ENCODE measurements around the gene PSMB1.

DNA sequence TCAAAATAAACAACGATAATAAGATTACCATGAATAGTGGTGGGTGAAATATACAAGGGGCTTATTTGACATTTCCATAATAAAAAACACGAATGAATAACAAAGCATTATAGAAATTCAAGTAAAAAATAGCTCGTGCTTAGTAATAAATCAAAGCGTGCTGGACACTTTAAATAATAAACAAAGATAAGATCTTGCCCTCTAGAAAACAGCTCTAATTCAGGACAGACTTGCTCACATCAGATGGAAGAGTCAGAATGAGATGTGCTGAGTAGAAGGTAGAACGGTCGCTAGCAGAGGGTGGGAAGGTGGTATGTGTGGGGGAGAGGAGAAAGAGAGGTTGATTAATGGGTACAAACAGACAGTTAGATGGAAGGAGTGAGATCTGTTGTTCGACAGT is 27.3 kb downstream of the PSMB1 start:
- TF ChIP-seq EZH2phosphoT487 (IDR thresholded peaks at IDR 0.05; ENCODE audit: low read length) (no peak), EZH2 (optimal IDR thresholded peaks at IDR 0.05; ENCODE audit: low read depth, low read length) (no peak)
- TF ChIP-seq, protein P1, sequence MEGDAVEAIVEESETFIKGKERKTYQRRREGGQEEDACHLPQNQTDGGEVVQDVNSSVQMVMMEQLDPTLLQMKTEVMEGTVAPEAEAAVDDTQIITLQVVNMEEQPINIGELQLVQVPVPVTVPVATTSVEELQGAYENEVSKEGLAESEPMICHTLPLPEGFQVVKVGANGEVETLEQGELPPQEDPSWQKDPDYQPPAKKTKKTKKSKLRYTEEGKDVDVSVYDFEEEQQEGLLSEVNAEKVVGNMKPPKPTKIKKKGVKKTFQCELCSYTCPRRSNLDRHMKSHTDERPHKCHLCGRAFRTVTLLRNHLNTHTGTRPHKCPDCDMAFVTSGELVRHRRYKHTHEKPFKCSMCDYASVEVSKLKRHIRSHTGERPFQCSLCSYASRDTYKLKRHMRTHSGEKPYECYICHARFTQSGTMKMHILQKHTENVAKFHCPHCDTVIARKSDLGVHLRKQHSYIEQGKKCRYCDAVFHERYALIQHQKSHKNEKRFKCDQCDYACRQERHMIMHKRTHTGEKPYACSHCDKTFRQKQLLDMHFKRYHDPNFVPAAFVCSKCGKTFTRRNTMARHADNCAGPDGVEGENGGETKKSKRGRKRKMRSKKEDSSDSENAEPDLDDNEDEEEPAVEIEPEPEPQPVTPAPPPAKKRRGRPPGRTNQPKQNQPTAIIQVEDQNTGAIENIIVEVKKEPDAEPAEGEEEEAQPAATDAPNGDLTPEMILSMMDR (IDR thresholded peaks at IDR 0.05; ENCODE audit: low read length) = no peak
